ENCODE data around the gene BCOR. TPM values are rescaled to one million over a fixed set of nuclear protein-coding genes. Genes with fewer than 3 reads are reported as not detected.

The BCOR gene
- polyA plus RNA-seq, 1 of the 3 experiments (the other 2 are of a cell fraction) = 8.8 TPM

GRCh38 chrX:40062525-40063155, 35.1 kb downstream of the BCOR start:
- peaks cover 10% of the 10 kb centered on the region; the same call in 1 of the 2 replicates for H3K27me3 ChIP-seq (ENCODE audit: insufficient read depth)
- H3K9ac ChIP-seq = no peak overlapping the region
- CTCF ChIA-PET = interaction anchor here (0.6 kb wide), 1 partner anchor 394 kb away, joined by 3 read pairs; no protein-coding TSS in a partner anchor
- POLR2A ChIA-PET = no interaction called here
- H2AFZ ChIP-seq (ENCODE audit: low read depth) = no peak overlapping the region
- H3K4me2 ChIP-seq = no peak overlapping the region
- WGBS (ENCODE audit: low lambda C conversion rate) = 58% methylated on average over 20 of the region's 24 CpGs
- TF ChIP-seq EZH2phosphoT487 (IDR thresholded peaks at IDR 0.05; ENCODE audit: borderline replicate concordance, low read depth) = no peak
- no peak for TF ChIP-seq TEAD4 (IDR thresholded peaks at IDR 0.05; ENCODE audit: borderline replicate concordance, insufficient read depth)
- TF ChIP-seq FOXM1 (IDR thresholded peaks at IDR 0.05; ENCODE audit: low read depth) = no peak
- no peak for TF ChIP-seq RCOR1 (IDR thresholded peaks at IDR 0.05; ENCODE audit: low read length)
- TF ChIP-seq IRF3 (IDR thresholded peaks at IDR 0.05; ENCODE audit: low read depth, low read length) = no peak
- TF ChIP-seq TAF1 (IDR thresholded peaks at IDR 0.05; ENCODE audit: borderline replicate concordance, low read depth, low read length) = no peak
- TF ChIP-seq JUND (IDR thresholded peaks at IDR 0.05) = no peak
- no peak for TF ChIP-seq USF1 (IDR thresholded peaks at IDR 0.05; ENCODE audit: borderline replicate concordance, low read depth)
- no peaks in the 10 kb centered on the region for H3K9me2 ChIP-seq
- peaks cover 0 to 31% of the 10 kb centered on the region in 2 experiments; a peak in 1 of 4 replicates for H3K4me1 ChIP-seq (ENCODE audit: control insufficient read depth in 1 of 2, insufficient read depth in 2 of 2, low read depth in 1 of 2, low read length in 1 of 2)
- H3K4me3 ChIP-seq (ENCODE audit: low read depth in 2 of 2, low read length in 1 of 2) = no peak overlapping the region
- DNase-seq = no peak
- H3F3A ChIP-seq (replicated peaks; ENCODE audit: insufficient read depth) = no peaks in the 10 kb centered on the region
- no peaks in the 10 kb centered on the region for H3K9me3 ChIP-seq
- H3K36me3 ChIP-seq (replicated peaks in 1 of 2; ENCODE audit: control insufficient read depth in 1 of 2, insufficient read depth in 2 of 2, low read length in 1 of 2) = peaks cover 0 to 41% of the 10 kb centered on the region in 2 experiments
- no peak overlapping the region; a peak in 1 of 4 replicates for H3K27ac ChIP-seq (ENCODE audit: low read depth in 2 of 2, low read length in 1 of 2)
- H4K20me1 ChIP-seq (ENCODE audit: insufficient read depth) = peaks cover 10% of the 10 kb centered on the region; the same call in 1 of the 2 replicates
- H3K79me2 ChIP-seq (ENCODE audit: insufficient read depth) = no peaks in the 10 kb centered on the region; the same call in 1 of the 2 replicates

GRCh38 chrX:40061871-40062524, 35.8 kb downstream of the BCOR start:
- no peaks in the 10 kb centered on the region for H3F3A ChIP-seq (replicated peaks; ENCODE audit: insufficient read depth)
- H3K9me2 ChIP-seq = no peaks in the 10 kb centered on the region
- ChIA-PET POLR2A (no interaction called here), CTCF (no interaction called here)
- no peaks in the 10 kb centered on the region; the same call in 1 of the 2 replicates for H3K79me2 ChIP-seq (ENCODE audit: insufficient read depth)
- peaks cover 10% of the 10 kb centered on the region; the same call in 1 of the 2 replicates for H4K20me1 ChIP-seq (ENCODE audit: insufficient read depth)
- H3K4me1 ChIP-seq (ENCODE audit: control insufficient read depth in 1 of 2, insufficient read depth in 2 of 2, low read depth in 1 of 2, low read length in 1 of 2) = peaks cover 0 to 26% of the 10 kb centered on the region in 2 experiments; a peak in 1 of 4 replicates
- no peaks in the 10 kb centered on the region for H3K9me3 ChIP-seq
- 65% methylated on average over 23 of the region's 30 CpGs for WGBS (ENCODE audit: low lambda C conversion rate)
- peaks cover 0 to 38% of the 10 kb centered on the region in 2 experiments for H3K36me3 ChIP-seq (replicated peaks in 1 of 2; ENCODE audit: control insufficient read depth in 1 of 2, insufficient read depth in 2 of 2, low read length in 1 of 2)
- no peak overlapping the region; a peak in 1 of 4 replicates for H3K27ac ChIP-seq (ENCODE audit: low read depth in 2 of 2, low read length in 1 of 2)
- no peak overlapping the region for H3K4me2 ChIP-seq
- no peak overlapping the region for H2AFZ ChIP-seq (ENCODE audit: low read depth)
- peaks cover 10% of the 10 kb centered on the region; the same call in 1 of the 2 replicates for H3K27me3 ChIP-seq (ENCODE audit: insufficient read depth)
- H3K4me3 ChIP-seq (ENCODE audit: low read depth in 2 of 2, low read length in 1 of 2) = no peak overlapping the region
- H3K9ac ChIP-seq = no peak overlapping the region
- DNase-seq = no peak
- TF ChIP-seq IRF3 (IDR thresholded peaks at IDR 0.05; ENCODE audit: low read depth, low read length) (no peak), GABPA (IDR thresholded peaks at IDR 0.05; ENCODE audit: low read depth) (no peak), FOSL2 (IDR thresholded peaks at IDR 0.05; ENCODE audit: borderline replicate concordance, low read depth) (no peak), MXI1 (IDR thresholded peaks at IDR 0.05; ENCODE audit: low read depth, low read length) (no peak), CHD2 (IDR thresholded peaks at IDR 0.05; ENCODE audit: low read length, partially characterized antibody) (no peak), REST (IDR thresholded peaks at IDR 0.05; ENCODE audit: low read depth, low read length) (no peak), ELF1 (IDR thresholded peaks at IDR 0.05) (no peak), PBX3 (IDR thresholded peaks at IDR 0.05) (no peak), SIN3A (IDR thresholded peaks at IDR 0.05; ENCODE audit: borderline replicate concordance, low read depth, low read length) (no peak)
- TF ChIP-seq, protein P1, sequence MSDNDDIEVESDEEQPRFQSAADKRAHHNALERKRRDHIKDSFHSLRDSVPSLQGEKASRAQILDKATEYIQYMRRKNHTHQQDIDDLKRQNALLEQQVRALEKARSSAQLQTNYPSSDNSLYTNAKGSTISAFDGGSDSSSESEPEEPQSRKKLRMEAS (IDR thresholded peaks at IDR 0.05; ENCODE audit: low read depth) = no peak
